Ishikawa (cell line): ENCODE measurements around the gene MDM4.

Source experiments
- CEBPB ChIP-seq: IDR thresholded peaks from 2 replicates; pipeline ENCODE4 v1.6.1; 2012
- CREB1 ChIP-seq: IDR thresholded peaks from 2 replicates; pipeline ENCODE4 v1.6.1; 2012; ENCODE audit warnings: low read depth
- EGR1 ChIP-seq: IDR thresholded peaks from 2 replicates; pipeline ENCODE4 v1.6.1; 2012
- EP300 ChIP-seq: IDR thresholded peaks from 2 replicates; pipeline ENCODE4 v1.6.1; 2012; ENCODE audit warnings: borderline replicate concordance
- FOXM1 ChIP-seq: IDR thresholded peaks from 2 replicates; pipeline ENCODE4 v1.6.1; 2012; ENCODE audit warnings: low read depth, borderline replicate concordance
- NFIC ChIP-seq: IDR thresholded peaks from 2 replicates; pipeline ENCODE4 v1.6.1; 2012
- RAD21 ChIP-seq: IDR thresholded peaks from 2 replicates; pipeline ENCODE4 v1.6.1; 2012; ENCODE audit warnings: low read depth
- TAF1 ChIP-seq: IDR thresholded peaks from 2 replicates; pipeline ENCODE4 v1.6.1; 2012; ENCODE audit warnings: low read depth, mild to moderate bottlenecking
- TCF12 ChIP-seq: IDR thresholded peaks from 2 replicates; pipeline ENCODE4 v1.6.1; 2012; ENCODE audit warnings: low read depth
- TEAD4 ChIP-seq: IDR thresholded peaks from 2 replicates; pipeline ENCODE4 v1.6.1; 2012
- YY1 ChIP-seq: IDR thresholded peaks from 2 replicates; pipeline ENCODE4 v1.6.1; 2012; ENCODE audit warnings: low read depth
- ZBTB7A ChIP-seq: IDR thresholded peaks from 2 replicates; pipeline ENCODE4 v1.6.1; 2012; ENCODE audit warnings: low read depth
- TF ChIP-seq, protein P1 (sequence below): IDR thresholded peaks from 2 replicates; pipeline ENCODE4 v1.6.1; 2012; ENCODE audit warnings: low read depth, mild to moderate bottlenecking
- TF ChIP-seq, protein P2 (sequence below): IDR thresholded peaks from 2 replicates; pipeline ENCODE4 v1.6.1; 2012
- TF ChIP-seq, protein P3 (sequence below): IDR thresholded peaks from 2 replicates; pipeline ENCODE4 v1.6.1; 2012

The MDM4 gene

DNA sequence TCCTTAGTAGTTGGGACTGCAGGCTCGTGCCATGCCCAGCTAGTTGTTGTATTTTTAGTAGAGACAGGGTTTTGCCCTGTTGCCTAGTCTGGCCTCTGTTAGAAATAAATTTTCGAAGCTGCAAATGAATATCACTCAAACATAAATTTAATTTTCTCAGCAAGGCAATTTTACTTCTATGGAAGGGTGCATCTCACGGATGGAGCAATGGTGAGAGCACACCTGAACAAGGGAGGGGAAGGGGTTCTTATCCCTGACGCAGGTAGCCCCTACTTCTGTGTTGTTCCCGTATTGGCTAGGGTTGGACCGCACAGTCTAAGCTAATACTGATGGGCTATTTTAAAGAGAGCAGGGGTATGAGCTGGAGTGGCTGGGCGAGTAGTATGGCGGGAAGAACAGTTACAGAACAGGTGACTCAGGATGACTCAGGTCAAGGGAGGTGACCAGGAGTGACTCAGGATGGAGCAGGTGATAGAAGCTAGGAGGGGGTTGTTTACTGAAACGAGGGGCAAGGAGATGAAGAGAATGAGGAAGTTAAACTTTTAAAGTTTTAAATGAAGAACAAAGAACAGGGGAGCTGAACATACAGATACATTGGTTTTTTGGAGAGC lies 7.5 kb downstream of the MDM4 start:
- TF ChIP-seq, protein P1, sequence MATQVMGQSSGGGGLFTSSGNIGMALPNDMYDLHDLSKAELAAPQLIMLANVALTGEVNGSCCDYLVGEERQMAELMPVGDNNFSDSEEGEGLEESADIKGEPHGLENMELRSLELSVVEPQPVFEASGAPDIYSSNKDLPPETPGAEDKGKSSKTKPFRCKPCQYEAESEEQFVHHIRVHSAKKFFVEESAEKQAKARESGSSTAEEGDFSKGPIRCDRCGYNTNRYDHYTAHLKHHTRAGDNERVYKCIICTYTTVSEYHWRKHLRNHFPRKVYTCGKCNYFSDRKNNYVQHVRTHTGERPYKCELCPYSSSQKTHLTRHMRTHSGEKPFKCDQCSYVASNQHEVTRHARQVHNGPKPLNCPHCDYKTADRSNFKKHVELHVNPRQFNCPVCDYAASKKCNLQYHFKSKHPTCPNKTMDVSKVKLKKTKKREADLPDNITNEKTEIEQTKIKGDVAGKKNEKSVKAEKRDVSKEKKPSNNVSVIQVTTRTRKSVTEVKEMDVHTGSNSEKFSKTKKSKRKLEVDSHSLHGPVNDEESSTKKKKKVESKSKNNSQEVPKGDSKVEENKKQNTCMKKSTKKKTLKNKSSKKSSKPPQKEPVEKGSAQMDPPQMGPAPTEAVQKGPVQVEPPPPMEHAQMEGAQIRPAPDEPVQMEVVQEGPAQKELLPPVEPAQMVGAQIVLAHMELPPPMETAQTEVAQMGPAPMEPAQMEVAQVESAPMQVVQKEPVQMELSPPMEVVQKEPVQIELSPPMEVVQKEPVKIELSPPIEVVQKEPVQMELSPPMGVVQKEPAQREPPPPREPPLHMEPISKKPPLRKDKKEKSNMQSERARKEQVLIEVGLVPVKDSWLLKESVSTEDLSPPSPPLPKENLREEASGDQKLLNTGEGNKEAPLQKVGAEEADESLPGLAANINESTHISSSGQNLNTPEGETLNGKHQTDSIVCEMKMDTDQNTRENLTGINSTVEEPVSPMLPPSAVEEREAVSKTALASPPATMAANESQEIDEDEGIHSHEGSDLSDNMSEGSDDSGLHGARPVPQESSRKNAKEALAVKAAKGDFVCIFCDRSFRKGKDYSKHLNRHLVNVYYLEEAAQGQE: no peak
- TF ChIP-seq CREB1: no peak
- no peak for TF ChIP-seq RAD21
- TF ChIP-seq EGR1: no peak
- no peak for TF ChIP-seq CEBPB
- TF ChIP-seq, protein P2, sequence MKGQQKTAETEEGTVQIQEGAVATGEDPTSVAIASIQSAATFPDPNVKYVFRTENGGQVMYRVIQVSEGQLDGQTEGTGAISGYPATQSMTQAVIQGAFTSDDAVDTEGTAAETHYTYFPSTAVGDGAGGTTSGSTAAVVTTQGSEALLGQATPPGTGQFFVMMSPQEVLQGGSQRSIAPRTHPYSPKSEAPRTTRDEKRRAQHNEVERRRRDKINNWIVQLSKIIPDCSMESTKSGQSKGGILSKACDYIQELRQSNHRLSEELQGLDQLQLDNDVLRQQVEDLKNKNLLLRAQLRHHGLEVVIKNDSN: no peak

DNA sequence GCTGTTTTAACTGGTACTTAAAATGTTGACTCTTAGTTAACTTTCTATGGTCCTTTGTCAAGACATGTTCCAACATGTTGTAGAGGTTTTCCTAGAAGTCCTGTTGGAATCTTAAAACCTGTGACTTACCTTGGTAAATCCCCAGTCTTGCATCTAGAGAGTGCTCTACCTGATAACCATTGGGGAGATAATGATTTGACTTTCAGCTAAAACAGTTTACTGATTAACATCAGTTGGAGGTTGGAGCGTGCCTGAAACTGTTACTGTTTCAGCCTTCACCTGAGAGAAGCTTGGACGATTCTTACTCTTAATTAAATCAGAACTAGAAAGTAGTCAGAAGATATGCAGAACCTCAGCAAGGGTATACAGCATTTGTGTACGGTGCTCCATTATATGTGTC lies 8.8 kb downstream of the MDM4 start:
- TF ChIP-seq, protein P2: no peak
- TF ChIP-seq FOXM1 (no peak), TCF12 (no peak), EGR1 (no peak), TAF1 (no peak), YY1 (no peak), CEBPB (no peak), ZBTB7A (no peak), NFIC (no peak), RAD21 (no peak)
- TF ChIP-seq, protein P3, sequence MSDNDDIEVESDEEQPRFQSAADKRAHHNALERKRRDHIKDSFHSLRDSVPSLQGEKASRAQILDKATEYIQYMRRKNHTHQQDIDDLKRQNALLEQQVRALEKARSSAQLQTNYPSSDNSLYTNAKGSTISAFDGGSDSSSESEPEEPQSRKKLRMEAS: no peak
- TF ChIP-seq, protein P1: no peak

DNA sequence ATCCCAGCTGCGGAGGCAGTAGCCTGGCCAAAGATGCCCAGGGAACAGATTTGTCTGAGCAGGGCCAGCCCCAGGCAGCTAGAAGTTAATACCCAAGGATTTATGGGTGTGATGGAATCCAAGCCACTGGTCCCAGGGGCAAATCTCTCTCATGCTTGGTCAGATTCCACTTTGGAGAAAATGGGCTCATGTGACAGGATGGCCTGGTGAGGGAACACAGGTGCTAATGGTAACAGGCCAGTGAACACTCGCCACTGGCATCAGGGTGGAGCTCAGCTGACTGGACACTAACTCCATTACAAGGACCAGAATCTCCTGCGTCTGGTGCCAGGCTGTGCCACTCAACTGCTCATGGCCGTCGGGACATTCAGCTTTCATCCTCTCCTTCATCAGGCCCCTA lies 12.0 kb downstream of the MDM4 start:
- TF ChIP-seq, protein P1: no peak
- TF ChIP-seq TAF1 (no peak), EGR1 (no peak), FOXM1 (no peak), YY1 (no peak), EP300 (no peak), TCF12 (no peak), CEBPB (no peak), RAD21 (no peak), TEAD4 (no peak), NFIC (no peak), ZBTB7A (no peak), CREB1 (no peak)
- TF ChIP-seq, protein P2: no peak
- TF ChIP-seq, protein P3: no peak

DNA sequence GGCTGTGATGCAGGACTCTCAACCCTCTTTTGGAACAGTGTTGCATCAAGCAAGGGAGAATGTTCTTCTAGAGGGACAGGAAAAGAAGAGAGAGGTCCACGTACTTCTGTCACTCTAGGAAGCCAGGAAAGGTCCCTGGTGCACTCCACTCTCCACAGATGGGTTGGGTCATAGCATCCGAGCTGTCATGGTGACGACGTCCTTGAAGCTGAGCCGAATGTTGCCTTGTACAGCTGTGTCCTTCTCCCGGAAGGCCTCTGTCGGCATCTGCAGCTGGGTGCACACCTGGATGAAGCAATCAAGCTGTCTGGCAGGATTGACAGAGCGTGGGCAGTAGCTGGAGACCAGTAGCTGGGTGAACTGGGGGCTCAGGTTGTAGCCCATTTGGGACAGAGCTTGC lies 12.5 kb downstream of the MDM4 start:
- TF ChIP-seq CREB1 (no peak), YY1 (no peak), ZBTB7A (no peak), EGR1 (no peak), CEBPB (no peak), TEAD4 (no peak), TCF12 (no peak), FOXM1 (no peak), EP300 (no peak), RAD21 (no peak), TAF1 (no peak), NFIC (no peak)
- TF ChIP-seq, protein P3: no peak
- TF ChIP-seq, protein P1: no peak
- TF ChIP-seq, protein P2: no peak
